ENCODE measurements around the gene ZFPM1.

ZFPM1 gene

DNA sequence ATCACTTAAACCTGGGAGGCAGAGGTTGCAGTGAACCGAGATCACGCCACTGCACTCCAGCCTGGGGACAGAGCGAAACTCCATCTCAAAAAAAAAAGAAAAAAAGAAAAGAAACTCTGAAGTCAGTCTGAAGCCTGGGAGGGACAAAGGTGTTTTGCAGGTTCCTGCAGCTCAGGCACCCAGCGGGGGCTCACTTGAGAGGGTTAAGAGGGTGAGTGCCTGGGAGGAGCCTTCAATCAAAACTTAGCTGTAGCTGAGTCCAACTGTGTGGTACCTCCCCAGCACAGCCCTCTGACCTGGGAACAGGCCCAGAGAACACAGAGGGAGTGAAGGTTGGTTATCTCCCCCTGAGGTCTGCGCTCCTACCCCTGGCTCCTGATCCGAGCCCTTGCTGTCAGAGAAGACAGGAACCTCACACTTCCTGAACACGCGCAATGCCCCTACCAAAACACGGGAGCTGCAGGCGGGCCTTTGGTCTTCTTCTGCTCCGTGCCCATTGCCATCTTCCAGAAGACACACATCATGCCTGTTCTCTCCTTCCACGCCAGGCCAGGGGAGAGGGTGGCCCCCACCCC lies 96.7 kb downstream of the ZFPM1 start:
- no peak for DNase-seq

- DNase-seq, result no peak
Observed at GRCh38 chr16:88550246-88550661, 97.2 kb downstream of the ZFPM1 start.

GRCh38 chr16:88552166-88552565 lies 99.1 kb downstream of the ZFPM1 start:
- DNase-seq, result no peak

DNA sequence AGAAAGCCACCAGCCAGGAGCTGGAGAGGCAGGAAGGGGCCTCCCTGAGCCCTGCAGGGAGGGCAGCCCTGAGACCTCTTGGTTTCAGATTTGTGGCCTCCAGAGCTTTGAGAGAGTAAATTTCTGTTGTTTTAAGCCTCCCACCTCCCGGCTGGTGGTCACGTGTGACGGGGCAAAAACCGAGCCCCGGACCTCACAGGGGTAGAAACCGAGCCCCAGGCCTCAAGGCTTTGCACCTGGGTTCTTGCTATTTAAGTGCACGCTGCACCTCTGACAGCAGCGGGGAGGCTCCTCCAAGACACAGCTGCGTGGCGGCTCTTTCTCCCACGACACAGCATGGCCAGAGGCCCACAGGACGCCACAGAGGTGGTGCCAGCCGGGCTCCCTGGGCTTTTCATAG lies 99.7 kb downstream of the ZFPM1 start:
- no peak for DNase-seq

- DNase-seq, result no peak
Observed at GRCh38 chr16:88553739-88554138, 100.7 kb downstream of the ZFPM1 start.

DNA sequence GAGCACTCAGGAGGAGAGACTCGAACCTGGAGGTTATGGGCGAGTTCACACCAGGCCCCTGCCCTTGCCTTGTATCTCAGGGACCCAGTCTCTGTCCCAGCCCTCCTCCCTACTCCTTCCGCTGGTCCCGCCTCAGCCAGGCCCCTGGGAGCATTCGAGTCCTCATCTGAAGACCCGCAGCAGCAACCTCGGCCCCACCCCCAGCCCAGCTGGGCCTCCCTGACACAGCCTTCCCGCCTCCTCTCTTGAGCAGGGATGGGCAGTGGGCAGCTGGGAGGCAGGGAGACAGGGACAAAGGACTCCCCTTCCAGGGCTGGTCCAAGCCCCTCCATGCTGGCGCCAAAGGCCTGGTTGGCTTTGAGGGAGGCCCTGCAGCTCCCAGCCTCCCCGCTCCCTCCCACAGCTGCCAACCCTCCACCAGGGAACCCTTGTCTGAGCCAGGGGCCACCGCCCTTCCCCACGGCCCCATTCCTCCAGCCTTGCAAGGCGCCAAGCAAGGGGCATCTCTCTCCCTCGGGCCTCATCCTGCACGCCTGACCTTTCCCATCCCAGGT lies 101.7 kb downstream of the ZFPM1 start:
- DNase-seq, result no peak

GRCh38 chr16:88556294-88556988 lies 103.4 kb downstream of the ZFPM1 start:
- DNase-seq, result no peak

GRCh38 chr16:88558457-88559442 lies 105.7 kb downstream of the ZFPM1 start:
- peak; percentile 38 for DNase-seq

- DNase-seq, result no peak
Observed at GRCh38 chr16:88560714-88561484, 107.8 kb downstream of the ZFPM1 start.

GRCh38 chr16:88561485-88562359 lies 108.6 kb downstream of the ZFPM1 start:
- no peak for DNase-seq

- no peak for DNase-seq
Observed at GRCh38 chr16:88566158-88566557, 113.1 kb downstream of the ZFPM1 start.

GRCh38 chr16:88568710-88569613 lies 115.9 kb downstream of the ZFPM1 start:
- DNase-seq, result no peak

- no peak for DNase-seq
Observed at GRCh38 chr16:88569614-88569984, 116.5 kb downstream of the ZFPM1 start.

DNA sequence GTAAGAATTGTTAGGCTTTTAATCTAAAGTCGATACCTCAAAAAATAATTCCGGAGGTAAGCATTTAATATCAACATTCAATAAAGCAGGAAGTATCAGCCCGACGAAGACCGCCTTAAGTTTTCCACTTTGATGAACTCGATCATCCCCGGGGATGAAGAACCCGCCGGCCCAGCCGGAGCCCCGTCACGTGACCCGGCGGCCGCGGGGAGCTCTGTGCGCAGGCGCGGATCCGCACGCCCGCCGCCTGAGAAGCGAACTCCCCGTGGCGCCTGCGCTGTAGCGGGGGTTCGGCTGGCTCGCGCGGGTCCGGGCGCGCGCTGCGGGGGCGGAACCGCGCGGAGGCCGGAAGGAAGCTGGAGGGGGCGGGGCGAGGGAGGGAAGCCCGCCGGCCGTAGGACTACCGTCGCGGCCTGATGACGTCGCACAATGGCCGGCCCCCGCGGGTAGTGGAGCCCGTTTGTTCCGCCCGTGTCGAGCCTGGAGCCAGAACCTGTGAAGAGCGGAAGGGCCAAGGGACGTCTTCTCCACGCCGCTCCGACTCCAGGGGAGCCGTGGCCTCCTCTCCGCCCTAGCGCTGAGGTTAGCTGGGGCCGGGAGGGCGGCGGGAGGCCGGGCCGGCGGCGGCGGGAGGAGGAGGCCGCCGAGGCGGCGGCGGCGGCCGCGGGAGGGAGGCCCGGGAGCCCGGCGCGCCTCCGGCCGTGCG lies 117.1 kb downstream of the ZFPM1 start, which contains the start of gene ZC3H18:
Gene ZC3H18, plus strand, starts transcription at position 419 of the 706 bp plus-strand sequence. CDS start 6,721 bp downstream, outside the sequence.
- peak; percentile 56 for DNase-seq

GRCh38 chr16:88570691-88571092 lies 117.6 kb downstream of the ZFPM1 start:
- no peak for DNase-seq

- no peak for DNase-seq
Observed at GRCh38 chr16:88575251-88575650, 122.2 kb downstream of the ZFPM1 start.

- DNase-seq, result no peak
Observed at GRCh38 chr16:88576307-88576706, 123.2 kb downstream of the ZFPM1 start.

DNA sequence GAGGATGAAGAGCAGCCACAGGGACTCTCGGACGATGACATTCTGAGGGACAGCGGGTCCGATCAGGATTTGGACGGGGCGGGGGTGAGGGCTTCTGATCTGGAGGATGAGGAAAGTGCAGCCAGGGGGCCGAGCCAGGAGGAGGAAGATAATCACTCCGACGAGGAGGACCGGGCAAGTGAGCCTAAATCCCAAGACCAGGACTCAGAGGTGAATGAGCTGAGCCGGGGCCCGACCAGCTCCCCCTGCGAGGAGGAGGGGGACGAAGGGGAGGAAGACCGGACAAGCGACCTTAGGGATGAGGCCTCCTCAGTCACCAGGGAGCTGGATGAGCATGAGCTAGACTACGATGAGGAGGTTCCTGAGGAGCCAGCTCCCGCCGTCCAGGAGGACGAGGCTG lies 124.1 kb downstream of the ZFPM1 start:
- DNase-seq, result no peak

DNA sequence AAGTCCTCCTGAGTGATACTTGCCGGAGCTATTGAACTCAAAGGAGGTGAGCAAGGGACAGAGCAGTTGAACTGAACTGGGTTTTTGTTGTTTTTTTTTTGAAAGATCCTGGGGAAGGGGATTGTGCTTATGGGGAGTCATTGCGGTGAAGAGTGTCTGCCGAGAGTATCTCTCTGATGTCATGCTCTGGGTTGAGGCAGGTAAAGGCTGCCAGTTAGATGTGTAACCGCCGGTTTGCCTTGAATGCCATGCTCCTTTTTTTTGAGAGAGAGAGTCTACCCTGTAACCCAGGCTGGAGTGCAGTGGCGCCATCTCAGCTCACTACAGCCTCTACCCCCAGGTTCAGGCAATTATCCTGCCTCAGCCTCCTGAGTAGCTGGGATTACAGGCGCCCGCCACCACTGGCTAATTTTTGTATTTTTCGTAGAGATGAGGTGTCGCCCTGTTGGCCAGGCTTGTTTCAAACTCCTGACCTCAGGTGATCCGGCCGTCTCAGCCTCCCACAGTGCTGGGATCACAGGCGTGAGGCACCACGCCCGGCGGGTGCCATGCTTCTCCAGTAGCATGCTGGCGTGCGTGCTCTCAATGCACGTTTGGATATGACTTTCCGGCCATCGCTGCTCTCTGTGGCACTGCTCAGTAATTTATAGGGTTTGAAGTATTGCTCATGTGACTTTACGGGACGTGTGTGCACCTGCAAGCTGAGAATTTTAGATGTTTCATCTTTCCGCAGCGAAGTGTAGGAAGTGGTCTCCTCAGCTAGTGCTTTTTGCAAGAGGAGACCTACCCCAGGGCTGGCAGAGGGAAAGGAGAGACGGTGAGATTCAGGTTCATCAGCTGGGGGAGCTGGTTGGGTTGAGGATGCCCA lies 125.6 kb downstream of the ZFPM1 start:
- DNase-seq, result no peak

Data from NCI-H526 treated with DMSO at 0.1 percent for 48 hours (cell line).